Measurements from ENCODE around the gene ZMYND15.

Gene ZMYND15

DNA sequence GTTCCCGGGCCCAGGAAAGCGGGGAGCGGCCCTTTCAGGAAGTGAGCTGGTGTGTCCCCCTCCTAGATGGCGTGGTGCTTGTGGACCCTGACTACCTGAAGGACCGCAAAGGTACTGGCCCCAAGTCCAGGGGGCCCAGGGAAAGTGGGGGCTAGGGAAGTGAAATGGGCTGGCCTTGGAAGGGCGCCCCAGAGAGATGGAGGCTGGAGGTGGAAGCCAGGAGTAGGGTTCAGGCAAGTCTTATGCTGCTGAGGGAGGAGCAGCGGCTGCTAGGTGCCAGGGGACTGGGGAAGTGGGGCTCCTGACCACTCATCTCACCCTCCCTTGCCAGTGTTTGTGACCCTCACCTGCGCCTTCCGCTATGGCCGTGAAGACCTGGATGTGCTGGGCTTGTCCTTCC is 23.6 kb upstream of the ZMYND15 start:
- DNase-seq, result no peak

GRCh38 chr17:4717791-4718190 is 21.8 kb upstream of the ZMYND15 start:
- DNase-seq, result no peak

- no peak for DNase-seq
Measured at GRCh38 chr17:4718276-4718675, 21.4 kb upstream of the ZMYND15 start.

DNA sequence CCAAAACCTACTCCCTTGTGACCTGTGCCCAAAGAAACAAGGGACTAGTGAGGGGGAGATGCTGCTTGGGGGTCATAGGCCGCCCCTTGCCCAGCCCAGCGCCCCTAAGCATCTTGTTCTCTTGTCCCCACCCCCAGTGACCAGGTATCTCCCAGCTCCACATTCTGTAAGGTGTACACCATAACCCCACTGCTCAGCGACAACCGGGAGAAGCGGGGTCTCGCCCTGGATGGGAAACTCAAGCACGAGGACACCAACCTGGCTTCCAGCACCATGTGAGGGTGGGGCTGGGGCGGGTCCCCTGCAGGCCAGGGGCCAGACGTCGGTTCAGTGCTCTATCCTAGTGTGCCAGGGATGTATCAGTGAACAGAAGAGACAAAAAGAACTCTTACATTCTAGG is 20.5 kb upstream of the ZMYND15 start:
- DNase-seq, result no peak

- DNase-seq, result no peak
Measured at GRCh38 chr17:4719684-4720221, 19.9 kb upstream of the ZMYND15 start.

DNA sequence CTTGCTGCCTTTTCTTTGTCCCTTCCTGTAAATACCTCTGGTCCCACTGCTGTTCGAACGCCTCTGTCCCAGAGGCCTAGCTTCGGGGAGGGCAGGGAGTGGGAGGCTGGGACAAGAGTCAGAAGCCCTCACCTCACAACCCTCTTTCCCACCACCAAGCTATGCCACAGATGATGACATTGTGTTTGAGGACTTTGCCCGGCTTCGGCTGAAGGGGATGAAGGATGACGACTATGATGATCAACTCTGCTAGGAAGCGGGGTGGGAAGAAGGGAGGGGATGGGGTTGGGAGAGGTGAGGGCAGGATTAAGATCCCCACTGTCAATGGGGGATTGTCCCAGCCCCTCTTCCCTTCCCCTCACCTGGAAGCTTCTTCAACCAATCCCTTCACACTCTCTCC is 18.8 kb upstream of the ZMYND15 start:
- DNase-seq, result no peak

GRCh38 chr17:4721203-4722135 is 18.2 kb upstream of the ZMYND15 start:
- no peak for DNase-seq

GRCh38 chr17:4722678-4723240 is 16.9 kb upstream of the ZMYND15 start:
- DNase-seq, result no peak

DNA sequence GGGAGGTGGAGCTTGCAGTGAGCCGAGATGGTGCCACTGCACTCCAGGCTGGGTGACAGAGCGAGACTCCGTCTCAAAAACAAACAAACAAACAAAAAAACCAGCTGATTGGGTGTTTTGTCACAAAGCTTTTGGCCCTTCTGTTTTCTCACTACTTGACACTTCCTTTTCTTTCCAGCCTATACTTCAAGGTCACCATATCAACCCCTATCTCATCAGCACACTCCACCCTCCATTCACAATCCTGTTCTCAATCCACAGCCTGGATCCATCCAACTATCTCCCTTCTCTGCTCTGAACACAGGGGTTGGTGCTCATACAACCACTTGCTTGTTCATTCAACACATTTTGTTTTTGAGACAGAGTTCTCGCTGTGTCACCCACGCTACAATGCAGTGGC is 15.0 kb upstream of the ZMYND15 start:
- DNase-seq, result no peak

DNA sequence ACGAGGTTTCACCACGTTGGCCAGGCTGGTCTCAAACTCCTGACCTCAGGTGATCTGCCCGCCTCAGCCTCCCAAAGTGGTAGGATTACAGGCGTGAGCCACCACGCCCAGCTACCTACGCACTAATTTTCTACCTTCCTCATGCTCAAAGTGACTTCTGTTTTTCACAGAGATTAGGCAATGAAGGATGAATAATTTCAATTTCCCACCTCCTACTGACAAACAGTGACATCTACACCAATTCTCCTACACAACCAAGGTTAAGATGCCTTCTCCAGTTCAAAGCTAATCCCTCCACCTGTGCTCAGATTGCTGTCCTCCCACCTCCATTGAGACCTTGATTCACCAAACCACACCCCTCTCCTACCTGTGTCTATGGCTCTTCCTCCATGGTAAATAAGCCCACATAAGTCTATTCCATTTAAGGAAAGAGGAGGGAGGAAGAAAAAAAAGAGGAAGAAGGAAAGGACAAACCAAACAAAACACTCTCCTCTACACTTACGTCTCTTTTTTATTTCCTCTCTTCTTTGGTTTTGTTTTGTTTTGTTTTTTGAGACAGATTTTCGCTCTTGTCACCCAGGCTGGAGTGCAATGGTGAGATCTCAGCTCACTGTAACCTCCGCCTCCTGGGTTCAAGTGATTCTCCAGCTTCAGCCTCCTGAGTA is 13.9 kb upstream of the ZMYND15 start:
- no peak for DNase-seq

- no peak for DNase-seq
Measured at GRCh38 chr17:4728124-4728523, 11.5 kb upstream of the ZMYND15 start.

GRCh38 chr17:4733073-4733531 is 6.5 kb upstream of the ZMYND15 start:
- DNase-seq, result no peak

GRCh38 chr17:4734857-4735475 is 4.7 kb upstream of the ZMYND15 start:
- DNase-seq, result no peak

DNA sequence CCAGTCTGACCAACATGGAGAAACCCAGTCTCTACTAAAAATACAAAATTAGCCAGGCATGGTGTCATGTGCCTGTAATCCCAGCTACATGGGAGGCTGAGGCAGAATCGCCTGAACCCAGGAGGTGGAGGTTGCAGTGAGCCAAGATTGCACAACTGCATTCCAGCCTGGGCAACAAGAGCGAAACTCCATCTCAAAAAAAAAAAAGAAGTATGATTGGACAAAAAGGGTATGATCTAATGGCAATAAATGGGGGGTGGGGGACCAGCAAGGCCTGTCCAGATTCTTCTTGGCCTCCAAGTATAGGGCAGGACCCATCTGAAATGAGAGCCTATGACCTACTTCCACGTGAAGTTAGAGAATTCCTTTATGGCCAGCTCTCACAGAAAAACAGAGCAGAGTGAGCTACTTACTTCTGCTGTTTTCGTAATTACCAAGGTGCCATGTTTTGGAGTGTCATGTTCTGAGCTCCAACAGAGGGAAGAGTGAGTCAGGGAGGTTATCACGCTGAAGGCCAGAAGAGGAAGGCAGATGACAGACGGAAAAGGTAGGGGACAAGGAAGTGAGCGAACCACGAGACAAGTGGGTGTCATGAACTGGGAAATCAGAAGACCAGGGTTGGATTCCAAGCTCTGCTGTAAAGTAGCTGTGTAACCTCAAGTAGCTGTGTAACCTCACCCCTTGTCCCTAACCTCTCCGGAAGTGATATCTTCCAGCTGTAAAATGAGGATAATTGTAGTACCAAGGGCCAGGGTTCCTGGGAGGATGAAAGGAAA is 3.6 kb upstream of the ZMYND15 start:
- DNase-seq, result no peak

DNA sequence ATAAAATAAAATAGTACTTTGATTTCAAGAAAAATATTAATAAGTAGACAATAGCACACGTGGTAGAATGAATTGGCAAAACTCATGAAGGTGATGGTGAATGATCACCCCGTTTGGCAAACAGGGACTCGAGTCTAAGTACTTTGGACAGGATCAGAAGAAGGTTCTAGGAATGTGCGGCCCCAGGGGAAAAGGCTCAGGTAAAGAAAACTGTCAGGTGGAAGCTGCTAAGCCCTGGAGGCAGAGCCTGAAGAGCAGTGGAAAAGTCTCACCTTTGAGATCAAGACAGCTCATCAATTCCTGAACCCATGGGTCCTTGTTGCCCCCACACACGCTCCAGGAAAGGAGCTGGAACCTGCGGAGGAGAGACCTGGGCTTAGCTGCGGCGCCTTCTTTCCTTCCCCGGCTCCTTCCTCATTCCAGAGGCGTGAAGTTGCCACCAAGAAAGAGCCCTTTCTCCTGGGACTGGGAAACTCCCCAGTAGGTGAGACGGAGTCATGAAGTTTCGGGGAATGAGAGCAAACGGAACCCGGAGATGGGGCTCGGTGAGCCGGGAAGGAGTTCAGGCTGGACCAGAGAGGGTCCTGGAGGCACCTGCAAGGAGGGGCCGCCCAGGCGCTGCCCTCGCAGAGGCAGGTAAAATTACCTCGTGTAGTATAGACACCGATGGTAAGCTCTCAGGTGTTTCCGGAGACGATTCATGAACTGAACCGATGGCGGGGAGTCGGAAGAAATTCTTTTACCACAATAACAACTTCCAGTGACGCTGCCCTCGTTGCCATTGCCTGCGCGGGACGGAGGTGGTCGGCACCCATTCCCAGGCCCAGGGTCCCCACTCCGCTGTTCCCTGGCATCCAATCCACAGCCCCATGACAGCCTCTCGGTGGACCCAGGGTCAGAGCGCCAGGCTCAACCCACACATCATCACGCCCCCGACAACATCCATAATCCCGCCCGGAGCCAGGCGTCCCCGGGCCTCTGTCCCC is 1.2 kb upstream of the ZMYND15 start:
- DNase-seq, result peak; percentile 43

- no peak for DNase-seq
Measured at GRCh38 chr17:4740025-4740351, 355 bp downstream of the ZMYND15 start.

GRCh38 chr17:4740584-4740983 is 951 bp downstream of the ZMYND15 start:
- no peak for DNase-seq

DNA sequence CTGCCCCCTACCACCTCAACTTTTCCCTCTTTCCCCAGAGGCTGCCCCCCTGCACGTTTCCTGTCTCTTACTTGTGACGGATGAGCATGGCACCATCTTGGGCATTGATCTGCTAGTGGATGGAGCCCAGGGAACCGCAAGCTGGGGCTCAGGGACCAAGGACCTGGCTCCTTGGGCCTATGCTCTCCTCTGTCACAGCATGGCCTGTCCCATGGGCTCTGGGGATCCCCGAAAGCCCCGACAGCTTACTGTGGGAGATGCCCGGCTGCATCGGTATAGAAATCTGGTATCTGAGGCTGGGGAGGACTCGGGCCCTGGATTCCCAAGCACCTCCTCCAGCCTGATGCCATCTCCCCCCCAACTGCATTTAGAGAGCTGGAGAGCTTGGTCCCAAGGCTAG is 1.9 kb downstream of the ZMYND15 start:
- DNase-seq, result no peak

DNA sequence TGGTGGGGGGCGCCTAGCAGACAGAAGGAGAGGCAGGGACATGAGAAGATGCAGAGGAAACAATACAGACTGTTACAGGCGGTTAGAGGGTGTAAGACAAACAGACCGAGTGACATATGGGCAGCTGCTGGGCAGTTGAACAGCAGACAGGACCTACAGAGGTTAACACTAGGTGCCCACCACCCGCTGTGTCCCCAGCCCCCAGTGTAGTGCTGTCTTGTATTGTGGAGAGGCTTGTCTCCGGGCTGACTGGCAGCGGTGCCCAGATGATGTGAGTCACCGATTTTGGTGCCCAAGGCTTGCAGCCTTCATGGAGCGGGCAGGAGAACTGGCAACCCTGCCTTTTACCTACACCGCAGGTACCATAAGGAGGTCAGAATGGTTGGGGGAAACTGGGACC is 2.5 kb downstream of the ZMYND15 start:
- no peak for DNase-seq

DNA sequence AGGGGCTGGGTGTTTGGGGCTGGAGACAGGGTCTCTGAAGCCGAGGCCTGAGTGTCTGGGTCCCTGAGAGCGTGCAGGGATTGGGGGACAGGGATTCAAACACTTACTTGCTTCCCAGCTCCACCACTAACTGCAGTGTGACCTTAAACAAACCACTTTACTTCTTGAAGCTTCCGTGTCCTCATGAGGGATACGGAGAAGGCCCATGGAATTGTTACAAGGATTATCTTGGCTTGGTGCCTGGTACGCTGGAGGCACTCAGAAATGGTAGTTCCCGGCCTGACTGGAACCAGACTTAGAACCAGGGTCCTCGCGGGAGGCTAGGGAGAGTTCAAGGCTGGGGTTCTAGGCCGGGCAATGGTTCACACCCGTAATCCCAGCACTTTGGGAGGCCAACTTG is 3.0 kb downstream of the ZMYND15 start:
- no peak for DNase-seq

GRCh38 chr17:4743216-4743615 is 3.6 kb downstream of the ZMYND15 start:
- DNase-seq, result no peak
